GM21526 (cell line): Measurements from ENCODE around the gene PSEN1.
A peak's percentile ranks its signal among the peaks of the same experiment; 100 is the strongest.

Experiments
- ATAC-seq: cut with Tn5 transposase; IDR thresholded peaks from one replicate; pipeline ENCODE4 v1.9.1; 2021; ENCODE audit warnings: moderate library complexity; ENCODE audit not compliant: unreplicated experiment, low FRiP score

The PSEN1 gene

GRCh38 chr14:73264885-73265720 lies 128.8 kb downstream of the PSEN1 start:
- no peak for ATAC-seq

GRCh38 chr14:73265721-73266046 lies 129.4 kb downstream of the PSEN1 start:
- no peak for ATAC-seq

GRCh38 chr14:73266317-73266716 lies 130.0 kb downstream of the PSEN1 start:
- no peak for ATAC-seq

- ATAC-seq = no peak
Observed at GRCh38 chr14:73267474-73267873, 131.2 kb downstream of the PSEN1 start.

GRCh38 chr14:73269729-73270531 lies 133.6 kb downstream of the PSEN1 start:
- peak; percentile 46 for ATAC-seq

- no peak for ATAC-seq
Observed at GRCh38 chr14:73272393-73272792, 136.1 kb downstream of the PSEN1 start.
